CD4-positive, alpha-beta T cell treated with Interleukin-2 at 100 ng/mL for 4 hours (primary cell): Measurements from ENCODE around the gene ARFGAP3.

ENCODE experiments used
- DNase-seq: peaks from one replicate; pipeline ENCODE4 v3.0.0-alpha.2; 2020; ENCODE audit warnings: low spot score

ARFGAP3 gene

GRCh38 chr22:42819412-42820044 is 37.5 kb downstream of the ARFGAP3 start:
- DNase-seq = no peak

DNA sequence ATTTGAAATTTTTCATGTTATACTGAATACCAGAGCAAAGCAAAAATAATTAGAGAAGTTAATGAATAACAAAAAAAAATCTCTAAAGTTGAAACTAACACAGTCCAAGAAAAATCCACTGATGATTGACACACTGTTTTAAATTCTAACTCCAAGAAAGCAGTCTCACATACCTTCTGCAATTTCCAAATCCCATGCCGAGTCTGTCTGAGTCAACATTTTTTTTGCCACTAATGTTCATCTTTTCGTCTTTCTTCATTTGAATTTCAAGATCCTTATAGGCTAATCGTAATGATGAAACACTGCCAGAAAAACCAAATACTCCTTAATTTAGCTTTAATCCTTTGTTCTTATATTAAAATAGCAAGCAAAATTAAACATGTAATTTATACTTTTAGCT is 39.5 kb downstream of the ARFGAP3 start:
- no peak for DNase-seq

GRCh38 chr22:42816336-42816735 is 40.7 kb downstream of the ARFGAP3 start:
- DNase-seq = no peak

DNA sequence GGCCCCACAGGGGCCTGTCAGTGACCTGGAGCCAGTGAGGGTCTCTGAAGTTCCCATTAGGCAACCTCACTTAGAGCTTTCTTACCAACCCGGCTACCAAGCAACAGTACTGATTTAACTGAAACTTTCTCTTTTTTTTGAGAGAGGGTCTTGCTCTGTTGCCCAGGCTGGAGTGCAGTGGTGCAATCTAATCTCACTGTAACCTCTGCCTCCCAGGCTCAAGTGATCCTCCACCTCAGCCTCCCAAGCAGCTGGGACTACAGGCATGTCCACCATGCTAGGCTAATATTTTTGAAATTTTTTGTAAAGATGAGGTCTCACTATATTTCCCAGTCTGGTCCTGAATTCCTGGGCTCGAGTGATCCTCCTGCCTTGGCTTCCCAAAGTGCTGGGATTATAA is 42.5 kb downstream of the ARFGAP3 start:
- no peak for DNase-seq

DNA sequence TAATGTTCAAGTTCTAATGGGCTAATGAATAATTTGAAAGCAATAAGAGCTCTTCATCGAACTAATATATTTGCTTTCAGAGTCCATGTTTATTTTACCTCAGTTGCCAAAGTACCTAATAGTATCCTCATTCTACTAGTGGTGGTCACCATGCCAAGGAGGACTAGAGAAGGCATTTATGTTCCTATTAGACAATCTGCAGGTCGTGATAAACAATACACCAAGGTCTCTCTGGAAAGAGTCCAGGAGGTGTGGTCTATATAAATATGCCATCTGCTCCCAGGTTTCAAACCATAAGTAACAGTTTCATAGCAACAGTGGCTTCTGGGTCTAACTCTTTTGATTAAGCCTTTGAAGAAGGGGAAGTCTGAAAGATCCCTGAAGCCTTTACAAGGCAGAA is 42.9 kb downstream of the ARFGAP3 start:
- no peak for DNase-seq

DNA sequence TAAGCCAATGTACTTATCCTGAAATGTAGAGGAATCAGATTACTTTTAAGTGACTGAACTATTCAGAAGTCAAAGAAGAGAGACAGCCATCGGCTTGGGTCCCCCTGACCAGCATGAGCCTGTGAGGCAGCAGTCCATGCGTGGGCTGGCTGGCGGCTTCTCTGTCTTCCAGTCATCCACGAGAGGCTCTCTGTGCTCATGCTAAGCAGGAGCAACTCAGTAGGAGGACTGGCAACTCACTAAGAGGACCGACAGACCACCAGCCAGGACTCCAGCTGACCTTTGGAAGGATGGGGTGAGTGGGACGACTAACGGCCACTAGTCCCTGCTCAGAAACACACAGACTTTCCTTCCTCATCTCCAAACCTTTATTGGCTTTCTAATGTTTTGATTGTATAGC is 43.6 kb downstream of the ARFGAP3 start:
- no peak for DNase-seq

DNA sequence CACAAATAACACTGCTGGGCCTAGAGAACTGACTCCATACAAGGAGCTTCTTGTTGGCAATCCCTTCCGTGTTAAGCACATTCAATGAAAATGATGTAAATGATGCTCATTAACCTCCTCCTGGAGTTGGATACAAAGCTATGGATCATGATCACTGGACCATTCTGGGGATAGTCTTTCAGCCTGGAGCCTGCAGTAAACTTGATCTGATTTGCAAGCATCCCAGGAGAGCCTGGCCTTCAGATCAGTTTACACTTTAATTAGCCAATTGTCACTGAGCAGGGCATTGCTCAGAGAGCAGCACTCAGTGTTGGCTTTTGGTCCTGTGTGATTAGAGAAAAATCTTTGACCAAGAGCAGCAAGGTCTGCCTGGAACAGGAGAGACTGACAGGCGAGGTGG is 45.6 kb downstream of the ARFGAP3 start:
- DNase-seq = no peak

GRCh38 chr22:42808521-42808920 is 48.6 kb downstream of the ARFGAP3 start:
- no peak for DNase-seq

- no peak for DNase-seq
Measured at GRCh38 chr22:42807185-42807584, 49.9 kb downstream of the ARFGAP3 start.

DNA sequence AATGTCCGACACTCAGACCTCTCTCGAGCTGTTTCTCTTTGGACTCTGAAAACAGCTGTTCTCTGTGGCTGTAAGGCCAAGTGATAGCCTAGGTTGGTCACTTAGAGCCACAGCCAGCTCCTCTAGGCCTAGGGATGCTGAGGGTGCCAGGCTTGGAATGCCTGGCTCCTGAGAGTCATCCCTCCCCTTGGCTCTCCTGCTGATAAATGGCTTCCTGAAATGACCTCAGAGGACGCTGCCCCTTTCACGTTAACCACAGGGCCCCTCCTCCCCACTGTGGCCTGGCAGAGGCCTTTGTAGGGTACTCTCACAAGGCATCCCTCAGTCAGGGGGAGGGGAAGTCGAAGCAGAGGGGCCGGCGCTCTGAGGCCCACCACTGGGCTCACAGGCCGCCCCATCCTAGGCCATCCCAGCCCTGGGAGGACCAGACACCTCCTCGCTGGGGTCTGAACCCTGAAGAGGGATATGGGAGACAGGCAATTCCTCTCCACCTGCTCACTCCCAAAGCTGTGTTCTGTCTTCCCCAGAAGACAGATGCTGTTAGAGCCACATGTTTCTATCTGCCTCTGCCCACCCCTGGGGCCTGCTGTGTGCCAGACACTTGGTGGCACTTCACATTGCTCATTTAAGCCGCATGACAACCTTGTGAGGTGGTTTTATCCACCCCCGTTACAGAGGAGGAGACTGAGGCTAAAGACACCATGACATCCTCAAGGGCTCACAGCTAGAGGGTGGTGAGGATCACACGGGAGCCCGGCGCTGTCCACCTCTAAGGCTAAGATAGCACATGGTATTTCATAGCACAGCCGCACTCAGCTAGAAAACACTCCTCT is 50.9 kb downstream of the ARFGAP3 start:
- DNase-seq = no peak

GRCh38 chr22:42805016-42805997 is 51.8 kb downstream of the ARFGAP3 start:
- DNase-seq = no peak

DNA sequence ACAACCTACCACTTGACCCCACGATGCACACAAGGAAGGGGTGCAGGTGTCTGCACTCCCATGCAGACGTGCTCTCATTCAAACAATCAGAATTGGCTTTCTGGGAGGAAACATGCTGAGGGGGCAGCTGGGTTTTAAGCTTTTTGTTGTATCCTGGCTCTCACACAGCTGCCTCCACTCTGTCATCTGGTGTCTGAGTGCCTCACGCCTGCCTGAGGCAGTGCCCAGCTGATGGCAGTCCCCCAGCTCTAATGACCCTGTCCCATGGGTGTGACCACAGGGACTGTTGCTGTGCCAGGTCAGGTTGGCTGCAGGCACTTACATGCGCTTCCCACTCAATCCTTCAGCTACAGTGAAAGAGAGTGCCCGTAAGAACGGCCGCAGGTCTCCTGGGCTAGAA is 53.7 kb downstream of the ARFGAP3 start:
- DNase-seq = no peak

DNA sequence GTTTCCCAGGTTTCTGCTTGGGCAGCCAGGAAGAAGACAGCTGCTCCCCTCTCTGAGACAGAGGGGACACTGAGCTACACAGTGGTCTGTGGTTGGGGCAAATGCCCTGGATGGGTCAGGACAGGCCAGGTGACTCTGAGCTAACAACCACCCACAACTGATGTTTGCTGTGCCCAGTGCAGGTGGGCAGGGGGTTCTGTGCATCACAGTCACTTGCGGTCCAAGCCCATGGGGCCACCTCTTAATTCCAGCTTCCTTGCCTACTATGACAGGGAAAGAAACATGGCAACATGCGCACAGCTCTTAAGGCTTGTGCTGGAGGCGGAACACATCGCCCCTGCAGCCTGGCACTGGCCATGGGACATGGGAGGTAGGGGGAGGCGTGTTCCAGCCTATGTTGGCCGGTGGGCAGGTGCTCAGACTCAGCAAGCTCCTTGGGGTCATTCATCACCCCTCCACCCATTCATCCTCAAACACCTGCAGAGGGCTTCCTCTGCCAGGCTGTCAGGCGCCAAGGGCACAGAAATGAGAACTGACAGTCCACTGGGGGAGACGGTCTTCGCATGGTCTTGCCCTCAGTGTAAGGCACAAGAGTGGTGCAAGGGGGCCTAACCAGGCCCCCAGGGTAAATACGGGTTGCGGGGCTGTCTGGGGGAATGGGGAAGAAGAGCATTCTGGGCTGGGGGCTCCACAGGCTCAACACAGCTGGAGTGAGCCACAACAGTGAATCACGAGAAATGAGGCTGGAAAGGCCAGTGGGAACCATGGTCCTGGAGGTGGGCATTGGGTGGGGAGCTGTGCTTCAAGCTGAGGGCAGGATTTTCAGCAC is 55.6 kb downstream of the ARFGAP3 start:
- no peak for DNase-seq

GRCh38 chr22:42800451-42801251 is 56.4 kb downstream of the ARFGAP3 start:
- DNase-seq = no peak

GRCh38 chr22:42799461-42800405 is 57.3 kb downstream of the ARFGAP3 start:
- DNase-seq = no peak

DNA sequence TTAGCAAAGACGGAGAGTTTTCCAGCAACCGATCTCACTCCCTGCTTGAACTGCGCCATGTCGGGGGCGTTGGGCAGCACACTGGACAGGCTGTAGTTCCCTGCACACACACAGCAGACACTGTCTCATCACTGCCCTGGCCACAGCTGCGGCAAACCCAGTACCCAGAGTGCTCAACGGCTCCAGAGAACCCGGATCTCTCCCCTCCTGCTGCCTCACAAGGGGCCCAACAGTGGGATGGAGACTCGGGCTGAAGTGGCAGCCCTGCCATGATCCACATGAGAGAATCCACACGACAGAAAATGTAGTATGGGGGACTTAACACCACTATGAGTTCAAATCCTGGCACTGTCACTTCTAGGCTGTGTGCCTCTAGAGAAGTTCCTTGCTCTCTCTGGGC is 58.0 kb downstream of the ARFGAP3 start:
- DNase-seq = no peak

- no peak for DNase-seq
Measured at GRCh38 chr22:42797011-42797410, 60.1 kb downstream of the ARFGAP3 start.

DNA sequence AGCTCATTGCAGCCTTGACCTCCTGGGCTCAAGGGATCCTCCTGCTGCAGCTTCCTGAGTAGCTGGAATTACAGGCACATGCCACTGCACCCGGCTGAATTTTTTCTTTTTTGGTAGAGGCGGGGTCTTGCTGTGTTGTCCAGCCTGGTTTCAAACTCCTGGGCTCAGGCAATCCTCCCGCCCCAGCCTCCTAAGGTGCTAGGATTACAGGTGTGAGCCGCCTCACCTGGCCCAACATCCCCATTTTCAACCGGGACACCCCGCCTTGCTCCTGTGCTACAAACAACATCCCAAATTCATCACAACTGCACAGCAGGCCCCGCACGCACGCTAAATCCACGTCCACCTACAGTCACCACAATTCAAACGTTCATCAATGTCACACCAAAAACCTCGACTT is 61.0 kb downstream of the ARFGAP3 start:
- DNase-seq = no peak
